Panc1 (cell line): Measurements from ENCODE around the gene RMND5B. TPM values are rescaled to one million over a fixed set of nuclear protein-coding genes. Genes with fewer than 3 reads are reported as not detected.
"Not testable (repeated sequence)": the region's sequence is repeated elsewhere in the genome, so short reads cannot be mapped to it uniquely, and the experiment has no call there.

ENCODE experiments used
- ATAC-seq: fragments of 200-7000 bp; cut with Tn5 transposase; 2 replicates; pipeline ENCODE4 v1.9.1; 2020; ENCODE audit warnings: mild to moderate bottlenecking, moderate library complexity
- BruUV-seq: library from RNA; stranded (reverse); fragments of 400-500 nt; replicated peaks from 2 replicates; lab custom pipeline; 2021; lab: Mats Ljungman, UMichigan
- CTCF ChIA-PET: fragments of 300-600 bp; sonication (Branson Sonifier 250); formaldehyde crosslinking; loops from one replicate; lab custom pipeline; 2022; ENCODE audit warnings: antibody characterized with exemption; lab: Charles Lee
- POLR2A ChIA-PET: fragments of 300-600 bp; sonication (Branson Sonifier 250); formaldehyde crosslinking; loops from one replicate; lab custom pipeline; 2022; ENCODE audit warnings: antibody characterized with exemption; lab: Charles Lee
- DNase-seq: peaks from one replicate; pipeline ENCODE4 v3.0.0-alpha.2; 2010; ENCODE audit warnings: low read depth, low spot score
- H3K27ac ChIP-seq: 2 replicates; pipeline ENCODE4 v1.5.1; 2011; ENCODE audit warnings: mild to moderate bottlenecking, low read length, inconsistent platforms
- H3K27me3 ChIP-seq: fragments of 200-500 bp; sonication (Bioruptor generic); 2 replicates; pipeline ENCODE4 v1.6.0; 2014; ENCODE audit warnings: low read length, inconsistent platforms; ENCODE audit not compliant: control insufficient read depth, insufficient read depth
- H3K36me3 ChIP-seq: fragments of 200-500 bp; sonication (Bioruptor generic); 2 replicates; pipeline ENCODE4 v1.5.1; 2014; ENCODE audit warnings: inconsistent platforms, mild to moderate bottlenecking, low read length, moderate library complexity; ENCODE audit not compliant: control insufficient read depth, insufficient read depth
- H3K4me1 ChIP-seq: 2 replicates; pipeline ENCODE4 v1.5.1; 2011; ENCODE audit warnings: inconsistent platforms, mild to moderate bottlenecking, low read length, moderate library complexity; ENCODE audit not compliant: control insufficient read depth, insufficient read depth
- H3K4me3 ChIP-seq, 2 experiments: 2 replicates each; pipeline ENCODE4 v1.5.1; 2011 to 2012; ENCODE audit warnings: low read depth in 2 of 2, low read length in 2 of 2, mild to moderate bottlenecking in 2 of 2, inconsistent platforms in 1 of 2, moderate library complexity in 1 of 2
- H3K9me3 ChIP-seq: fragments of 200-500 bp; sonication (Bioruptor generic); 2 replicates; pipeline ENCODE4 v1.5.1; 2014; ENCODE audit warnings: low read depth, mild to moderate bottlenecking, inconsistent platforms, low read length, moderate library complexity; ENCODE audit not compliant: control insufficient read depth, insufficient read depth
- POLR2AphosphoS5 ChIP-seq: IDR thresholded peaks from 2 replicates; pipeline ENCODE4 v1.6.1; 2012; ENCODE audit warnings: mild to moderate bottlenecking, low read depth, low read length, moderate library complexity
- SIN3A ChIP-seq: IDR thresholded peaks from 2 replicates; pipeline ENCODE4 v1.6.1; 2012; ENCODE audit warnings: low read depth, mild to moderate bottlenecking, low read length, moderate library complexity, borderline replicate concordance; ENCODE audit not compliant: insufficient read depth
- TCF7L2 ChIP-seq: IDR thresholded peaks from 2 replicates; pipeline ENCODE4 v1.6.1; 2011; ENCODE audit warnings: mild to moderate bottlenecking, low read depth, low read length, inconsistent platforms
- in situ Hi-C: cut with HindIII; loops from 2 replicates; pipeline ENCODE4 v1.10.0; 2016; ENCODE audit warnings: low sequenced_read_pairs, low pct_unique_long_range_greater_than_20kb
- intact Hi-C: fragments of 100-400 bp; cut with micrococcal nuclease; formaldehyde crosslinking; loops from one replicate; pipeline ENCODE4 v1.10.0; 2022; ENCODE audit not compliant: unreplicated experiment
- total RNA-seq: library from RNA; stranded (reverse); gene quantifications from one replicate; pipeline ENCODE4 v1.2.1, GENCODE V29; 2021; ENCODE audit not compliant: unreplicated experiment
- TF ChIP-seq, protein P1 (sequence below): fragments of 450-650 bp; IDR thresholded peaks from 2 replicates; pipeline ENCODE4 v1.5.1; 2017; ENCODE audit warnings: mild to moderate bottlenecking
- TF ChIP-seq, protein P2 (sequence below), 2 experiments: IDR thresholded peaks; 2 replicates each; pipeline ENCODE4 v1.6.1; 2011 to 2012; ENCODE audit warnings: low read depth in 2 of 2, control low read depth in 1 of 2, low read length in 1 of 2, mild to moderate bottlenecking in 1 of 2, moderate library complexity in 1 of 2; ENCODE audit not compliant: insufficient read depth in 1 of 2

RMND5B gene
- total RNA-seq, 1 experiment from 2014 or later: 40.8 TPM

DNA sequence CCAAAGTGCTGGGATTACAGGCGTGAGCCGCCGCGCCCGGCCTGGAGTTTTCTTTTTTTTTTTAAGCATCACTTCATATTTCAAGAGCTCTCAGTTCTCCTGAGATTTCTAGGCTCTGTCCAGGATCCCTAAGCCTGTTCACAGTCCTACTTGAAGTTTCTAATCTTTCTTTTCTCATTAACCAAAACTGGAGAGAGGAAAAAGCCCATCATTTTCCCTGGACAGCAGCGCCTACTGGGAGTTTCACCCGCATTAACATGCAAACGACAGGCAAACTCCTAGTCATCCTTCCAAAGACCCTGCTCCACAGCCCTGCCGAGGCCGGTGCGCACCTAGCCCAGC lies 609 bp upstream of the RMND5B start:
- intact Hi-C loops, H3K36me3 ChIP-seq, in situ Hi-C loops, DNase-seq, H3K4me1 ChIP-seq, H3K9me3 ChIP-seq, ATAC-seq, H3K27me3 ChIP-seq: not testable (repeated sequence)
- H3K27ac ChIP-seq: peak overlapping the region; percentile 91
- BruUV-seq: TSS peak; percentile 88
- CTCF ChIA-PET: interaction anchor here (0.6 kb wide), 1 partner anchor 52 kb away, joined by 3 read pairs; no protein-coding TSS in a partner anchor
- peak overlapping the region; percentile 66 to 84 for H3K4me3 ChIP-seq
- POLR2A ChIA-PET: interaction anchor here (0.6 kb wide), 1 partner anchor 30 kb away, joined by 7 read pairs; no protein-coding TSS in a partner anchor

DNA sequence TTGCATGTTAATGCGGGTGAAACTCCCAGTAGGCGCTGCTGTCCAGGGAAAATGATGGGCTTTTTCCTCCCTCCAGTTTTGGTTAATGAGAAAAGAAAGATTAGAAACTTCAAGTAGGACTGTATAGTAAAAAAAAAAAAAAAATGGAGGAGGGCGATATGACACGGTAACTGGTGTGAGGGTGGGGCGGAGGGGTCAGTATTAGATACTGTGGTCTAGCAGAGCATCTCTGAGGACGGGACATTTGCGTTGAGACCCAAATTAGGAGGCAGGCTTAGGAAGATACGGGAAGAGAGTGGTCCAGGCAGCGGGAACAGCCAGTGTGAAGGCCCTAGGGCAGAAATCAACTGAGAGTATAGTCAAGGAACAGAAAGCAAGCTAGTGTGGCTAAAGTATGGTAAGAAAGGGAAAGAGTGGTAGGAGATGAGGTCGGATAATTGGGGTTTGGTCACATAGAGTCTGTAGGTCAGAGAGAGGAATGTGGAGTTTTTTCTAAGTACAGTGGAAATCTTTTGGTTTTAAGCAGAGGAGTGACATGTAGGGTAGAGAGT lies 707 bp downstream of the RMND5B start:
- ChIA-PET CTCF (no interaction called here), POLR2A (no interaction called here)
- in situ Hi-C loops: no loop called here
- Histone ChIP-seq H3K4me1 (no peaks in the 10 kb centered on the region; the same call in none of the 2 replicates), H3K36me3 (no peaks in the 10 kb centered on the region; the same call in 1 of the 2 replicates), H3K4me3 (peak overlapping the region; percentile 66 to 84), H3K27me3 (no peaks in the 10 kb centered on the region), H3K9me3 (no peaks in the 10 kb centered on the region), H3K27ac (peak overlapping the region; percentile 87)
- BruUV-seq: TSS peak; percentile 87
- TF ChIP-seq, protein P1, sequence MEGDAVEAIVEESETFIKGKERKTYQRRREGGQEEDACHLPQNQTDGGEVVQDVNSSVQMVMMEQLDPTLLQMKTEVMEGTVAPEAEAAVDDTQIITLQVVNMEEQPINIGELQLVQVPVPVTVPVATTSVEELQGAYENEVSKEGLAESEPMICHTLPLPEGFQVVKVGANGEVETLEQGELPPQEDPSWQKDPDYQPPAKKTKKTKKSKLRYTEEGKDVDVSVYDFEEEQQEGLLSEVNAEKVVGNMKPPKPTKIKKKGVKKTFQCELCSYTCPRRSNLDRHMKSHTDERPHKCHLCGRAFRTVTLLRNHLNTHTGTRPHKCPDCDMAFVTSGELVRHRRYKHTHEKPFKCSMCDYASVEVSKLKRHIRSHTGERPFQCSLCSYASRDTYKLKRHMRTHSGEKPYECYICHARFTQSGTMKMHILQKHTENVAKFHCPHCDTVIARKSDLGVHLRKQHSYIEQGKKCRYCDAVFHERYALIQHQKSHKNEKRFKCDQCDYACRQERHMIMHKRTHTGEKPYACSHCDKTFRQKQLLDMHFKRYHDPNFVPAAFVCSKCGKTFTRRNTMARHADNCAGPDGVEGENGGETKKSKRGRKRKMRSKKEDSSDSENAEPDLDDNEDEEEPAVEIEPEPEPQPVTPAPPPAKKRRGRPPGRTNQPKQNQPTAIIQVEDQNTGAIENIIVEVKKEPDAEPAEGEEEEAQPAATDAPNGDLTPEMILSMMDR: no peak
- TF ChIP-seq SIN3A (no peak), TCF7L2 (no peak), POLR2AphosphoS5 (no peak)
- TF ChIP-seq, protein P2, sequence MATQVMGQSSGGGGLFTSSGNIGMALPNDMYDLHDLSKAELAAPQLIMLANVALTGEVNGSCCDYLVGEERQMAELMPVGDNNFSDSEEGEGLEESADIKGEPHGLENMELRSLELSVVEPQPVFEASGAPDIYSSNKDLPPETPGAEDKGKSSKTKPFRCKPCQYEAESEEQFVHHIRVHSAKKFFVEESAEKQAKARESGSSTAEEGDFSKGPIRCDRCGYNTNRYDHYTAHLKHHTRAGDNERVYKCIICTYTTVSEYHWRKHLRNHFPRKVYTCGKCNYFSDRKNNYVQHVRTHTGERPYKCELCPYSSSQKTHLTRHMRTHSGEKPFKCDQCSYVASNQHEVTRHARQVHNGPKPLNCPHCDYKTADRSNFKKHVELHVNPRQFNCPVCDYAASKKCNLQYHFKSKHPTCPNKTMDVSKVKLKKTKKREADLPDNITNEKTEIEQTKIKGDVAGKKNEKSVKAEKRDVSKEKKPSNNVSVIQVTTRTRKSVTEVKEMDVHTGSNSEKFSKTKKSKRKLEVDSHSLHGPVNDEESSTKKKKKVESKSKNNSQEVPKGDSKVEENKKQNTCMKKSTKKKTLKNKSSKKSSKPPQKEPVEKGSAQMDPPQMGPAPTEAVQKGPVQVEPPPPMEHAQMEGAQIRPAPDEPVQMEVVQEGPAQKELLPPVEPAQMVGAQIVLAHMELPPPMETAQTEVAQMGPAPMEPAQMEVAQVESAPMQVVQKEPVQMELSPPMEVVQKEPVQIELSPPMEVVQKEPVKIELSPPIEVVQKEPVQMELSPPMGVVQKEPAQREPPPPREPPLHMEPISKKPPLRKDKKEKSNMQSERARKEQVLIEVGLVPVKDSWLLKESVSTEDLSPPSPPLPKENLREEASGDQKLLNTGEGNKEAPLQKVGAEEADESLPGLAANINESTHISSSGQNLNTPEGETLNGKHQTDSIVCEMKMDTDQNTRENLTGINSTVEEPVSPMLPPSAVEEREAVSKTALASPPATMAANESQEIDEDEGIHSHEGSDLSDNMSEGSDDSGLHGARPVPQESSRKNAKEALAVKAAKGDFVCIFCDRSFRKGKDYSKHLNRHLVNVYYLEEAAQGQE (IDR thresholded peaks at IDR 0.05; ENCODE audit: insufficient read depth in 1 of 2, low read depth in 2 of 2, low read length in 1 of 2): no peak
- no peak for ATAC-seq
- intact Hi-C loops: no loop called here
- DNase-seq: no peak

DNA sequence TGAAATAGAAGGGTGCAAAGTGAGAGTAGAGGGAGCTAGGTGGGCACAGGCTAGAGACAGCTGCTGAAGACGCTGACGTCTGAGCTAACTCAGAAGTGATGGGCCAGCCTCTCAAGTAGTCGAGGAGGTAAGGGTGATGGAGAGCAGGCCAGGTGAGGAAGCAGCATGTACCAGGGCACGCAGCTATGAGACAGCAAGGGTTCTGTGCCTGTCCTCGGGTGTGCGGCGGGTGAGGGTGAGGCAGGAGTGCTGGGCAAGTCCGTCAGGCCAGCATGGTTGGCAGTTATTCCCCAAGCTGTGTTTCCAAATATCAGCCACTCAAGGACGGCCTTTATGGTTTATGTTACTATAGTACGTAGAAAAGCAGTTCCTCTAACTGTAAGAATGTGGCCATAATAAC lies 6.2 kb downstream of the RMND5B start:
- ChIA-PET CTCF (no interaction called here), POLR2A (no interaction called here)
- ATAC-seq (no peak), DNase-seq (no peak)
- Histone ChIP-seq H3K36me3 (no peaks in the 10 kb centered on the region), H3K27ac (no peak overlapping the region), H3K4me1 (no peaks in the 10 kb centered on the region), H3K9me3 (no peaks in the 10 kb centered on the region), H3K4me3 (no peak overlapping the region), H3K27me3 (no peaks in the 10 kb centered on the region)
- TF ChIP-seq, protein P2 (IDR thresholded peaks at IDR 0.05; ENCODE audit: insufficient read depth in 1 of 2, low read depth in 2 of 2, low read length in 1 of 2): no peak
- no peak for TF ChIP-seq POLR2AphosphoS5
- TF ChIP-seq SIN3A: no peak
- TF ChIP-seq TCF7L2: no peak
- TF ChIP-seq, protein P1: no peak
- in situ Hi-C loops: no loop called here
- intact Hi-C loops: no loop called here
- TSS peak; percentile 4 for BruUV-seq
